ENCODE results near the gene TOGARAM2.

The TOGARAM2 gene

DNA sequence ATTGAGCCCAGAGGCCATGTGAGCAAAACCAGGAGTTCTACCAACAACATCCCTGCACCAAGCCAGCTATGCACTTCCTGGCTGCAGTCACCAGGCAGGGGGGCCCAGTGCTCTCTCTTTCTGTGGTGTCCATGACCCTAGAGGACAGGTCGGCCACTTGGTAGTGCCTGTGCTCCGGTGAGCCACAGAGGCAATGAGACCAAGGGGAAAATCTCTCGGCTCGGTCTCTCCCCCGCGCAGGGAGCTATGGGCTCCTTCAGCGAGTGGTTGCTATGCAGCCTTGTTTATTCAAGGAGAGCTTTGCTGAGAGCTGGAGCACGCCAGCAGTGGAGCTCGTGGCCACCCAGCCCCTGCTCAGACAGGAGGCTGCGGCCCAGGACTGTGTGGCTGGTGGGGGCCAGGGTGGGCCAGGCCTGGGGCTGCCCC lies at the start of gene TOGARAM2:
Gene TOGARAM2, plus strand, starts transcription at position 283 of the 426 bp plus-strand sequence. CDS start 13,537 bp downstream, outside the sequence.
- DNase-seq = peak; percentile 21

DNA sequence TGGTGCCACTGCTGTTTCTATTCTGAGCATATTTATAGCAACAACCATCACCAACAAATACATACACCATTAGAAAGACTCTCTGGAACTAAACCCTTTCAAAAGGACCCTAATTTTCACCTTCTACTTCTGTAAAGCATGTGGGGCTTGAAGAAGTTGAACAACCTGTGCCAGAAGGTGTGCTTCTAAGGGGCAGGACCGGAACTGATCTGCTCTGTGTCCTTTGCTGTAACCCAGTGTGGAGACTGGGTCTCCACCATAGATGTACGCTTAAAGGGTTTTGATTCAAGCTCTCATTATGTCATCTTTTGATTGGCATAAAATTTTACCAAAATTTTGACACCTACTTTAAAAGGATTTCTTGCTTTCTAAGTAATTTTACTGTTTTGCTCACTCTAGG lies 46.3 kb upstream of the TOGARAM2 start:
- no peak for DNase-seq

DNA sequence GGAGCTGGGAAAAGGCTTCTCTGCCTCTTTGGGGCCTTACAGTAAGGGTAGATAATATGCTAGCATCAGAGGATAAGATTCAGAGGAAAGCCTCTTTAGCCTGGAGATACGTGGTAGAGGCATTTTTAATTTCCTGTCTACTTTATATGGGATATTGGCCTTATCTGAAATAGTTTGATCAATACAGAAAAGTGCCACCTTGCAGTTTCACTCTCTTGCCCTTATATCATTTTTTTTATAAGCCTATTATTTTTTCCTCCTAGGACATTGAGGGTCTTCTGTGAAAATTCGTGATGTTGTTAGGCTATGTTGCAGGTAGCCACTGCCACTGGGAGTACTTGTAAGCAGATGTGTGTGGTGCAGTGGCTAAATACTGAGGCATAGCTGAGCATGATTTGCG lies 40.1 kb upstream of the TOGARAM2 start:
- DNase-seq = no peak

DNA sequence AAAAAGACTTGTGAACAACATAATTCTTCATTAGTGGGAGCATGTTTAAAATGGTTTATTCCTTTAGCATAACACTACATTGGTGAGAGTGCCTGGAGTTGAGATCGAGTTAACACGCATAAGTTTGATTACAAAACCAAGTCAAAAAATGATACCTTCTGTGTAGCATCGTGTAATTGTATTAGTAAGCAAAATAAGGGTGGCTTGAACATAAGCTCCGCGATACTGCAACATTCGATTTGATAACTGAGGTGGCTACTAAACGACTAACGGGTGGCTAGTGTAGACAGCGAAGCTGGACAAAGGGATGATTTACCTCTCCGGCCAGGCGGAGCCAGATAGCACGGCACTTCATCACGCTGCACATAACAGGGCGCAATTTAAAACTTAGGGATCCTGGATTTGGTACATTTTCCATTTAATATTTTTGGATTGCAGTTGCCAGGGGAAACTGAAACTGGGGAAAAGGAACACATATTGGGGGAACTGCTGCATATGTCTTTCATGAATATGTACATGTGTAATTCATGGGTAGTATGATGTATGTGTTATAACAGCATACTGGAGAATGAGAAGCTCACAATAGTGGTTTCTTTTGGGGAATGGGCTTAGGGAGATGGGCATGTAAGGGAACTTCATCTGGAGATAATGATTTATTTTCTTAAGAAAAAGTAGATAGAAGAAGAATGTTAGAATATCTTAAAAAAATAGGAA lies 36.4 kb upstream of the TOGARAM2 start:
- DNase-seq = no peak

DNA sequence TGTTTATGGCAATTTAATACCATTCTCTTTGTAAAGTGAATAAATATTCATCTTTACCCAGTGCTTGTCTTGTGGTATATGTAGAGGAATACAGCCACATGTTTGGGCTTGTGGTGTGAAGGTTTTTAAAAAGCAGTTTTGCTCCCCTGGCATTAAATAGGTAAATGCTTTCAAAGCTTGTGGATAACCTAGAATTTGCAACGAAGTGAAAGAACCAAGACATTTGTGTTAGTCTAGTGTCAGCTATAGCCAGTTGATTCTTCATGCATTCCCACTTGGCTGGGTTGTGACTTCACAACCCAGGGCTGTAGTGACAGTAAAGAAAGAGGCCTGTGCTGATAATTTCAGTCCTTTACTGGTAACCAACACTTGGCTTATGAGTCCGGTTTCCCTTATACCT lies 32.9 kb upstream of the TOGARAM2 start:
- no peak for DNase-seq

DNA sequence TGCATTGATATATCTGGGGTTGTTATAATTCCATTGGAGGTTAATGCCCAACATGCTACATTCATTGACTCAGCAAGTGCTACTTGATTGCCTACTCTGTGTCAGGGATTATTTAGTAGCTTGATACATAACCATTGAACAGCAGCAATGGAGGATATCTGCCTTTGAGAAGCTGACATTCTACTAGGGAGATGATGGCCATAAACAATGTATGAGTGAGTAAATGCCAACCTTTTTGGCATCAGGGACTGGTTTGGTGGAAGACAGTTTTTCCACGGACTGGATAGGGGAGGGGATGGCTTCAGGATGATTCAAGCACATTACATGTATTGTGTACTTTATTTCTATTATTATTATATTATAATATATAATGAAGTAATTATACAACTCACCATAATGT lies 31.9 kb upstream of the TOGARAM2 start:
- DNase-seq = no peak

DNA sequence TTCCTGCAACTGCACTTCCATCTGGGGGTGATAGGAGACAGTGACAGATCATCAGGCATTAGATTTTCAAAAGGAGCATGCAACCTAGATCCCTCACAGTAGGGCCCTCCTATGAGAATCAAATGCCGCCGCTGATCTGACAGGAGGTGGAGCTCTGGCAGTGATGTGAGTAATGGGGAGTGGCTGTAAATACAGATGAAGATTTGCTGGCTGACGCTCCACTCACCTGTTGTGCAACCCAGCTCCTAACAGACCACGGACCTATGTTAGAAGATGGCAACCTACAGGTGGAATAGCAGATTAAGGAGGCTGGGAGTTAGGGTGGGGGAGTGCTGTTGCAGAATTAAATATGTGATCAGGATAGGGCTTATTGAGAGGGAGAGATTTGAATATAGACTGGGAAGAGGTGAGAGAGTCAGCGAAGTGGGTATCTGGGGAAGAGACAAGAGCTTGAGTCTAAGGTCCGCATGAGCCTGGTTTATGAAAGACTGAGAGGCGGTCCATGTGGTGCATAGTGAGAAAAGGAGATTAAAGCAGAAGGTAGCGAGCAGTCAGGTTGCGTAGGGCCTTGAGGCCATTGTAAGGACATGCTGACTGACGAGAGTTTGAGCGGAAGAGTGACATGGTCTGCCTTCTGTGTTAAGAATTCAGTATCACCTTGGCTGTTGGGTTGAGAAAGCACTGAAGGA lies 31.3 kb upstream of the TOGARAM2 start:
- no peak for DNase-seq

DNA sequence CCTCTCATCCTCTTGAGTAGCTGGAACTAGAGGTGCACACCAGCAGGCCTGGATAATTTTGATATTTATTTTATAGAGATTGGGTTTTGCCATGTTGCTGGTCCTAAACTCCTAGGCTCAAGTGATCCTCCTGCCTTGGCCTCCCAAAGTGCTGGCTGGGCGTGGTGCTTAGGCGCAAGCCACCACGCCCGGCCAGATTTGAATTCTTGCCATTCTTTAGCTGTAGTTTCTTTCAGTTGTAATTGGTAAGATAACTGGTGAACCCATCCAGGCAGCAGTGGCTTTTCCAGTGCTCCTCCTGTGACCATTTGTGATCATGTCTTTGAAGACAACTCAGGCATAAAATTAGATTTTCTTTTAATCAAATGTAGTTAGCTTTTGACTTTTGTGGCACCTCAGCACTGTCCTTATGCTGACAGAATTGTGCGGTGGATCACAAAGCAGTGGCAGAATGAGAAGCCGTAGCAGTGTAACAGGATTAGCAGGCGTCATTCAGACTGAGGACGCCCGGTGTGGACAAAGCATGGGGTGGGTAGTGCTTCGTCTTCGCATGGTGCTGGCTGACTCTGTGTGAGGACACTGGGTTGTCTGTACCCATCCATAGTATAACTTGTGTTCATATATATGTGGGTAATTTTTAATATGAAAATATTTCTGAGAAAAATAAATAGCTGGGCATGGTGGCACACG lies 30.0 kb upstream of the TOGARAM2 start:
- no peak for DNase-seq

DNA sequence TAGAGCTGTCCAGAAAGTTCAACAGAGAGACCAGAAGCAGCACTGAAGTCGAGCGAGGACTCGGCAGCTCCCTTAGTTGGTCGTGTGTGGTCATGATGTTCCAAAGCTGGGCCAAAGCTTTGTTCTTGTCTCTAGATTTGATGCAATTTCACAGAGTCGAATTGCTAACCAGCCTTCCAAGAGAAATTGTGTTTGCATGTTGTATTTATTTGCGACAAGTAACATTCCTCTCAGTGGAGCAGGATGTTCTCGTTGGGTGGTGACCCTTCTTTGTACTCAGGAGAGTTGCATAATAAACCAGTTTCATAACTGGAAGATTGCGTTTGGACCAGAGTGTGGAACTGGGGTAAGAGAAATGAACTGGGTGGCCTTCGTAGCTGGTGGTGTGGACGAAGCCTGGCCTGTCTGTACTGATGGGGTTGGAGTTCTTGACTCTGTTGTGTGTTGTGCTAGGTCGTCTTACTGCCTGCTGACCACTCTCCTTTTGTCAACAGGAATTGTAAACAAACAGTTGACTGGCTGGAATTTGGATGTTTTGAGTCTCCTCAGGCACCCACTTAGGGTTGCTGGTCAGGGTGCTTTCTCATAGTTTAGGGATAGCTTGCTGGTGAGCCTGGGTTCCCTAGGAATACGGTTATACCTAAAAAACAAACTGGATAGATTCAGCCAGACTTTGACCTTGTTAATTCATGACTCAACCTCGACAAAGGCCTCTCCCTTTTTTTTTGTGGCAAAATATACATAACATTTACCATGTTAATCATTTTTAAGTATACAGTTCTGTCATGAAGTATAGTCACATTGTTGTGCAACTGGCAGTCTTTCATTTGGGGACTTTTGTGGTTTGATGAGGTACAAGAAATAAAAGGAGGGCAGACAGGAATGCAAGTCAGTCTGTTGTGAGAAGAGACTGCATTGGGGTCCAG lies 28.9 kb upstream of the TOGARAM2 start:
- DNase-seq = no peak

DNA sequence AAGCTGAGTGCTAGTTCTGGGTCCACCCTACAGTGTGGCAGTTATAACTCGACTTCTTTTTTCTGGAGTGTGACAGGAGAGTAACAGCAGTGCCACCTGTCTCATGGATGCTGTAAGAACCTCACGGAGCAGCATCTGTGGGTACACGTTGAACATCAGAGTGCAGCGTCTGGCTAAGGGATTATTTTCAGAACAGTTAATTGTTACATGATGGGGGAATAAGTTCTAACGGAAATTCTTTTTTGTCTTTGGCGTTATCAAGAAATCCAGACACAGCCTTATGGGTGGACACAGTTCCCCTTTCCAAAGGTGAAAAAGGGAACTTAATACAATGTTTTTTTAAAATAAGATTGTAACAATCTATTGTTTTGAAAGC lies 28.3 kb upstream of the TOGARAM2 start:
- no peak for DNase-seq

DNA sequence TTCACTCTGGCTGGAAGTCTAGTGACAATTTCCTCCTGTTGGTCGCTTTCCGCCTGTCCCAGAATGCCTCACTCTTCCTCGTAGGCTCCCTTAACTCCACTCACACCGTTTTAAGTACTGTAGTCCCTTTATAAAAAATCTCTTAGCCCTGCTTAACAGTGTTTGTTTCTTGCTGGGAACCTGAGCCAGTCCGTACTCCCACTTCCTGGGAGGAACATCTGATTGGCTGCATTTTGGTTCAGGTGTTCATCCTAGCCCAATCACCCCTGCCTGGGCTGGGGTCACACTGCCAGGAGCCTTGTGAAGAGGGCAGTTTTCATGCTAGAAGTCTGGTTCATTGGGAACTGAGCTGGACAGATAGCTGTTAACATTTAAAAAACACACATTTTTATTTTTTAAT lies 25.6 kb upstream of the TOGARAM2 start:
- no peak for DNase-seq

DNA sequence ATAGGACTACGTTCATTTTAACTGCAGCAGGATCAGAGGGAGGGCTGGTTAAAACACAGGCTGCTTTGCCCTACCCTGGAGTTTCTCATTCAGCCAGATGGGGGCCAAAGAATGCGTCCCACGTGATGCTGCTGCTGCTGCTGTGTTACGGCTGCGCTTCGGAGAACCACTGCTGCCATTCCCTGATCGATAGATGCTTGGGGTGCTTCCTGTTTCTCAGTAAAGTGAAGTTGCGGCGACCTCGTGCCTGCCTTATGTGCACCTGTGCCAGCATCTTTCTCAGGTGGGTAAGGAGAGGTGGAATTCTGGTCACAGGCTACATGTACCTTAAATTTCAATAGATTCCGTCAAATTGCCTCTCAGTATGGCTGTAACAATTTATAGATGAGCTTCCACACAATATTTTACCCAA lies 24.7 kb upstream of the TOGARAM2 start:
- no peak for DNase-seq

DNA sequence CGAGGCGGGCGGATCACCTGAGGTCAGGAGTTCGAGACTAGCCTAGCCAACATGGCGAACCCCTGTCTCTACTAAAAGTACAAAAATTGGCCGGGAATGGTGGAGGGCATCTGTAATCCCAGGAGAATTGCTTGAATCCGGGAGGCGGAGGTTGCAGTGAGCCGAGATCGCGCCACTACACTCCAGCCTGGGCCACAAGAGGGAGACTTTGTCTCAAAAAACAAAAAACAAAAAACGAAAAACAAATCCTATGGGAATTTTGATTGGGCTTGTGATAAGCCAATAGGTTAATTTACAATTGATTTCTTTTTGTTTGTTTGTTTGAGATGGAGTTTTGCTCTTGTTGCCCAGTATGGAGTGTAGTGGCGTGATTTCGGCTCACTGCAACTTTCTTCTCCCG lies 24.2 kb upstream of the TOGARAM2 start:
- DNase-seq = no peak

DNA sequence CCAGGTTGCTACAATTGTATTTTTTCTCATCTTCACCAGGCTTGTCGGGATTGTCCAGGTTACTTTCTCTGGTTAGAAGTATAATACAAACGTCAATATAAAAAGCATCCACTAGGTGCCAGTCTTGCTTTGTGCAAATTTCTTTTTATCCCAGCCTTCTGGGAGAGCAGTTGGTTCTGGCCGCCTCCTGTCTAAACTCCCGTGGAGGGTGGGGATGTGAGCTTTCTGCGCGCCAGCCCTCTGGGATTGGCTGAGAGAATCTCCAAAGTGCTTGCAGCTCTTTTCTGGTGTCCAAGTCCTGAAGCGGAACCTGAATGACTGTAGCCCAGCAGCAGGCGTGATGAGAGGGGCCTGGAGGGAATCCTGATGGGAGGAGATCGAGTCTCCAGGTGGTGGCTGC lies 22.4 kb upstream of the TOGARAM2 start:
- DNase-seq = peak; percentile 53

DNA sequence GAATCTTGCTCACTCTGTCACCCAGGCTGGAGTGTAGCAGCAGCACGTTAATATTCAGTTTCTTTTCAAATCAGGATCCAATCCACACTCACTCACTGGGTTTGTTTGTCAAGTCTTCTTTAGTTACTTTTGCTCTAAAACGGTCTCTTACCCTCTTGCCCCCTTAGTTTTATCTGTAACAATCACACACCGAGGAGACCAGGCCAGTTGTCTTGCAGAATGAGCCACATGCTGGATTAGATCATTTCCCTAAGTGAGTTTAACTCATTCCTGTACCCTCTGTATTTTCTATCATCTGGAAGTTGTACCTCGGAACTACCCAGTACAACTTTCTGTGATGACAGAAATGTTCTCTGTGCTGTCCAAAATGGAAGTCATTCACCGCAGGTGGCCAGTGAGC lies 20.7 kb upstream of the TOGARAM2 start:
- no peak for DNase-seq

DNA sequence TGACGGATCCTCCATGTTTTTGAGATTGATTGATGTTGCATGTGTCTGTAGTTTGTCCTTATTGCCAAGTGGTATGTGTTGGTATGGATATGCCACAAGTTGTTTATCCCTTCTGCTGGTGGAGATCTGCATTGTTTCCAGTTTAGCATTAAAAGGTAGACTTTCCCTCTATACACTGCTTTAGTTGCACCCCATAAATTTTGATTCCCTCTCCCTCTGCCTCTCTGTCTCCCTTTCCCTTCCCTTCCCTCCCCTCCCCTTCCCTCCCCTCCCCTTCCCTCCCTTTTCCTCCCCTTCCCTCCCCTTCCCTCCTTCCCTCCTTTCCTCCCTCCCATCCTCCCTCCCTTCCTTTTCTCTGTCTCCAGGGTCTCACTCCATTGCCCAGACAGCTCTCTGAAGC lies 18.6 kb upstream of the TOGARAM2 start:
- no peak for DNase-seq

DNA sequence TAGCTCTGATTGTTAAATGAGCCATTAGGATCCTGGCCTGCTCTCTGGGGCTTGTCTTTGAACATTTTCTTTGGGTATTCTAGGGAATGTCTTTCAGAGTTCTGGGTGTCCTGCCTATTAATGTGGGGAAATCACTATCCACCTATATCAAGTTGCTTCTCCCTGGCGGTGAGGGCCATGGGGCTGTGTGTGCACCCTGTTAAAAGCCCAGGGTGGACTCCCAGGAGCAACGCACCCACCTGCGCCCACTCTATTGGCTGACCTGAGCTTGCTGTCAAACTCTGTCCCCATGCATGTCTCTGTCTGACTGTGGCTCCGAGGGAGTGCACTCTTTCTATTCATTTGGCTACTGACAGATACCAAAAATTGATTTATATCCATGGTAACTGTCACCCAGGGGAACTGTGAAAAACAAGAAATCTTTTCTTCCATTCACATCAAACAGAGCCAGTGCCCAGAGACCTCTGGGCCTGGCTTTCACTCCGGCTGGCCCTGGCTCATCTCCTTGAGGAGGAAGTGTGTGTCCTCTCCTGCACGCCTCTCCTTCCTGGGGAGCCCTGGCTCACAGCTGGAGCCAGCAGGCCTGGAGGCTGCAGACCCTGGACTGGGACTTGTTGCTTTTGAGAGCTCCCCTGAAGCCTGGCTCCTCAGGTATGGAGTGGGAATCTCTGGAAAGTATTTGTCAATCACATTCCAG lies 10.5 kb upstream of the TOGARAM2 start:
- DNase-seq = no peak

DNA sequence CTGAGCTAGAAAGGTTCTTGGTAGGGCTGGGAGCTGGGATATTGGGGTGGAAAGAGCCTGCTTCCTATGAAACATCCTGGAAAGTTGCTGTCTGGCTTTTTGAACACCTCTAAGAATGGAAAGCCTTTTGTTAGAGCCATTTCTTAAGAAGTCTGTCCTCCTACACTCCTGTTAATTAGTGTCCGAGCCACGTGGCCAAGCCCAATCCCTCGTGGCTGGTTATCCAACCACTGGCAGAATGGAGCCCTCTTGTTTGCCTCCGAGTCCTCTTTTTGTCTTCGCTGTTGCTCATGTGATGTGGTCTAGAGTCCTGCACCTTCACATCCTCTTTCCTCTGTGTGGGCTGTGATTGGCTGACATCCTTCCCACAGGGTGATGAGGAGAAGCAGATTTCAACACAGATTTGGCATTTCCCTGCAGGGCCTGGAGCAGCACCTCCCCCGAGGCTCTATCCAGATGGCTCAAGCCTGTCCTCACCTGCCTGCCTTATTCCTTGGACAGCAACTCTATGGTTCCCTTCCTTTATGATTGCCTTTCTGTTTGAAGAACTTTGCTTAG lies 8.2 kb upstream of the TOGARAM2 start:
- DNase-seq = no peak

DNA sequence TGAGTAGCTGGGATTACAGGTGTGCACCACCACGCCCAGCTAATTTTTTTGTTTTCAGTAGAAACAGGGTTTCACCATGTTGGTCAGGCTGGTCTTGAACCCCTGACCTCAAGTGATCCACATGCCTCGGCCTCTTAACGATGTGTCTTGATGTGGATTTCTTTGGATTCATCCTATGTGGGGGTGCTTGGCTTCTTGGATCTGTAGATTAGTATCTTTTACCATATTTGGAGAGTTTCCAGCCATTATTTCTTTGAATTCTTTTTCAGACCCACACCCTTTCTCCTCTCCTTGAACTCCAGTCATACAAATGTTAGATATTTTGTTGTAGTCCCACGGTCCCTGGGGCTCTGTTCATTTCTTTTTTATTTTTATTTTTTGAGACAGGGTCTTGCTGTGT lies 6.8 kb upstream of the TOGARAM2 start:
- DNase-seq = no peak

DNA sequence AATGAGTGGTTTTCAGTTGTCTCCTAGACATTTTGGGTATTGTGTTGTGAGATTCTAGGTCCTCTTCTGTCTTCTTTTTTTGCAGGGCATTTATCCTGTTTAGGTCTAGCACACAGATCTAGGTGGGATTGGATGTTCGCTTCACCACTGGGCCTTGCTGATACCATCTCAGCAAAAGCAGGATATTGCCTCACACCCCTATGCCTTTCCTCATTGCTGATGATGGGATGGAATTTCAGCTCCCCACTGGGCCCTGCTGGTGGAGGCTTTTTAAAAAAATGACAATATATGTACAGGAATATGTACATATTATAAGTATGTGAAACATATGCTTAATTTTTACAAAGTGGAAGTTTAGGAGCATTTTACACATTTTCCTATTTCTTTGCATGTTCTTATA lies 5.4 kb upstream of the TOGARAM2 start:
- no peak for DNase-seq

DNA sequence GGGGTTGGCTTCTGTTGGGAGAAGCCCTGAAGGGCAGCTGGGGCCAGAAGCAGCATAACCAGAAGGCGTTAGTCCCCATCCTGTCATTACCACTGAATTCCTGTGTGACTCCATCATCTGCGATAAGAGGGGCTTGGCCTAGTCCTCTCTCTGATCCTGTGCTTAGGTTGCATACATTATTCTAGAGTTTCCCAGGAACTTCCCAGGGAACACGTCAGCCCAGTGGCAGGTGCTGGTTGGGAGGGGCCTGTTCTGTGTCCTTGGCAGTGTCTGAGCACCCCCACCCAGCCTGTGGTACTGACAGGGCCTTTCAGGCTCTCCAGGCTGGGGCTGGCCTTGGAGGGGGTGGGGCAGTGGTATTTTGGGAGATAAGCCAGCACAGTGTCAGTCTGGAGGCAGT lies 4.5 kb upstream of the TOGARAM2 start:
- DNase-seq = no peak
